Right lobe of liver (tissue), 6 donors: ENCODE results near the gene ARGLU1. TPM values are rescaled to one million over a fixed set of nuclear protein-coding genes. Genes with fewer than 3 reads are reported as not detected.

Source experiments
- ATAC-seq, 4 donors: fragments of 200-7000 bp; cut with Tn5 transposase; one replicate each; pipeline ENCODE4 v1.9.1; 2020; ENCODE audit warnings: mild to moderate bottlenecking in 4 of 4, moderate library complexity in 4 of 4
- DNase-seq, 3 donors: peaks; one replicate each; pipeline ENCODE4 v3.0.0-alpha.2; 2020
- H3K27ac ChIP-seq, 3 donors: fragments of 200-600 bp; one replicate each; pipeline ENCODE4 v1.8.0; 2022
- H3K27me3 ChIP-seq, 2 donors: fragments of 200-600 bp; one replicate each; pipeline ENCODE4 v1.8.0; 2022
- H3K36me3 ChIP-seq, 4 donors: fragments of 200-600 bp; sonication (generic) in 1 of 4; one replicate each; pipeline versions ENCODE4 v1.5.1 to v1.8.0; 2017 to 2022; ENCODE audit warnings: control low read depth in 1 of 4
- H3K4me1 ChIP-seq, 4 donors: fragments of 200-600 bp; sonication (generic) in 1 of 4; one replicate each; pipeline versions ENCODE4 v1.5.1 to v1.8.0; 2017 to 2022; ENCODE audit warnings: control low read depth in 1 of 4
- H3K4me3 ChIP-seq, 3 donors: fragments of 200-600 bp; one replicate each; pipeline ENCODE4 v1.8.0; 2022
- H3K9me3 ChIP-seq, 4 donors: fragments of 200-600 bp; sonication (generic) in 1 of 4; one replicate each; pipeline versions ENCODE4 v1.5.1 to v1.8.0; 2017 to 2022; ENCODE audit warnings: control low read depth in 1 of 4
- CTCF ChIP-seq, 4 donors: fragments of 200-600 bp in 3 of 4; fragments of 450-650 bp in 1 of 4; IDR thresholded peaks; one replicate each; pipeline versions ENCODE4 v1.5.1 to v1.8.0; 2016 to 2022; ENCODE audit warnings: antibody characterized with exemption in 4 of 4, mild to moderate bottlenecking in 2 of 4
- POLR2A ChIP-seq: fragments of 450-650 bp; IDR thresholded peaks from one replicate; pipeline ENCODE4 v1.6.1; 2017; ENCODE audit warnings: antibody characterized with exemption, mild to moderate bottlenecking
- WGBS: methylation state at CpG from one replicate; pipeline ENCODE4 v1.1.6; 2018; ENCODE audit warnings: low coverage, low lambda C conversion rate; ENCODE audit not compliant: insufficient coverage; ENCODE audit errors: missing lambda C conversion rate; 5-methylcytosine and 5-hydroxymethylcytosine counted together
- intact Hi-C, 2 donors: fragments of 100-400 bp; cut with DNase I; formaldehyde crosslinking; loops; one replicate each; pipeline versions ENCODE4 v1.11.2 to v1.14.1; 2022
- total RNA-seq, 6 experiments: library from RNA; depleted of rRNA in 2 of 6; stranded (reverse); fragments of >200 nt in 2 of 6; fragmentation: NEBNext Ultra II Directional in 3 of 6; extraction: Animal tissue kit (Norgen Biotek cat#: 25700) in 3 of 6; gene quantifications; one replicate each; pipeline versions ENCODE4 v1.1.0 to v1.2.4, GENCODE V29; 2016 to 2023
- donor health status: DM: no; HTN: yes; CAD: no.
- donor health status: DM: no; HTN: no; CAD: no.
- donor health status: DM: no; HTN: no; CAD: no.
- donor health status: DM: no; HTN: yes; CAD: no.
- donor health status: DM: no; HTN: yes; CAD: no.

The ARGLU1 gene
- total RNA-seq, 6 experiments from 2014 or later = 19.9 to 35.6 (median 32.0) TPM

- H3K4me1 ChIP-seq = no peaks in the 10 kb centered on the region
- H3K9me3 ChIP-seq = no peaks in the 10 kb centered on the region
- TF ChIP-seq POLR2A (no peak), CTCF (IDR thresholded peaks at IDR 0.05) (no peak)
- H3K27ac ChIP-seq = no peak overlapping the region
- no peaks in the 10 kb centered on the region for H3K27me3 ChIP-seq
- no CpG with 5 or more reads among the region's 3 CpGs for WGBS
- ATAC-seq (no peak), DNase-seq (no peak)
- H3K36me3 ChIP-seq = no peaks in the 10 kb centered on the region
- no peak overlapping the region for H3K4me3 ChIP-seq
- intact Hi-C loops = no loop called here
These were observed 44.4 kb downstream of the ARGLU1 start for GRCh38 chr13:106523576-106523975.

GRCh38 chr13:106522898-106523525, 44.9 kb downstream of the ARGLU1 start:
- no peak overlapping the region for H3K4me3 ChIP-seq
- H3K9me3 ChIP-seq = no peaks in the 10 kb centered on the region
- no peaks in the 10 kb centered on the region for H3K4me1 ChIP-seq
- 46% methylated on average over 7 of the region's 7 CpGs for WGBS
- no peak overlapping the region for H3K27ac ChIP-seq
- ATAC-seq (peak in 1 of 4 donors; percentile 24), DNase-seq (no peak)
- H3K27me3 ChIP-seq = no peaks in the 10 kb centered on the region
- H3K36me3 ChIP-seq = no peaks in the 10 kb centered on the region
- intact Hi-C loops = no loop called here
- TF ChIP-seq CTCF (IDR thresholded peaks at IDR 0.05) (no peak), POLR2A (no peak)

- Histone ChIP-seq H3K27me3 (no peaks in the 10 kb centered on the region), H3K4me3 (no peak overlapping the region), H3K9me3 (no peaks in the 10 kb centered on the region), H3K27ac (no peak overlapping the region), H3K4me1 (no peaks in the 10 kb centered on the region), H3K36me3 (no peaks in the 10 kb centered on the region)
- WGBS = 78% methylated on average over 5 of the region's 5 CpGs
- ATAC-seq = no peak
- intact Hi-C loops = no loop called here
- no peak for DNase-seq
- no peak for TF ChIP-seq CTCF (IDR thresholded peaks at IDR 0.05)
These were observed 45.7 kb downstream of the ARGLU1 start for GRCh38 chr13:106522112-106522705.

GRCh38 chr13:106521095-106521799, 46.7 kb downstream of the ARGLU1 start:
- Histone ChIP-seq H3K27me3 (no peaks in the 10 kb centered on the region), H3K4me3 (no peak overlapping the region), H3K4me1 (no peaks in the 10 kb centered on the region), H3K36me3 (no peaks in the 10 kb centered on the region), H3K27ac (no peak overlapping the region), H3K9me3 (no peaks in the 10 kb centered on the region)
- DNase-seq = no peak
- no peak for ATAC-seq
- 39% methylated on average over 5 of the region's 5 CpGs for WGBS
- intact Hi-C loops = no loop called here
- TF ChIP-seq POLR2A (no peak), CTCF (IDR thresholded peaks at IDR 0.05) (no peak)
